Mammary epithelial cell (primary cell): ENCODE results near the gene STX1B.

Experiments used
- CTCF ChIP-seq, 2 donors: IDR thresholded peaks in 1 of 2; conservative IDR thresholded peaks in 1 of 2; 2 replicates each; pipeline ENCODE4 v1.5.1; 2011 to 2012; ENCODE audit warnings: inconsistent platforms in 2 of 2, low read length in 2 of 2, mild to moderate bottlenecking in 2 of 2, control low read depth in 1 of 2, low read depth in 1 of 2; ENCODE audit not compliant: insufficient read depth in 1 of 2; ENCODE audit errors: extremely low read depth in 1 of 2
- EZH2 ChIP-seq: IDR thresholded peaks from 2 replicates; pipeline ENCODE4 v1.6.1; 2012; ENCODE audit warnings: low read length, inconsistent platforms, borderline replicate concordance

- TF ChIP-seq CTCF (conservative IDR thresholded peaks at IDR 0.05 in 1 of 2, IDR thresholded peaks at IDR 0.05 in 1 of 2; ENCODE audit: extremely low read depth in 1 of 2, insufficient read depth in 1 of 2, low read depth in 1 of 2, low read length in 2 of 2) (no peak), EZH2 (no peak)
Observed at GRCh38 chr16:30961384-30961783, 49.1 kb downstream of the STX1B start.
